Heart left ventricle (tissue), 16 donors: ENCODE results near the gene QPRT. TPM values are rescaled to one million over a fixed set of nuclear protein-coding genes. Genes with fewer than 3 reads are reported as not detected.
A peak's percentile ranks its signal among the peaks of the same experiment; 100 is the strongest.

Experiments
- ATAC-seq, 4 donors: fragments of 200-7000 bp; cut with Tn5 transposase; one replicate each; pipeline ENCODE4 v1.9.1; 2020 to 2022; ENCODE audit warnings: moderate library complexity in 4 of 4, mild to moderate bottlenecking in 3 of 4, moderate number of reproducible peaks in 1 of 4
- DNase-seq, 5 donors: peaks; one replicate each; pipeline ENCODE4 v3.0.0-alpha.2; 2020
- H3K27ac ChIP-seq, 12 donors: fragments of 200-600 bp; sonication (generic) in 4 of 12; one replicate each; pipeline versions ENCODE4 v1.5.0 to v1.8.0; 2016 to 2022; ENCODE audit warnings: mild to moderate bottlenecking in 2 of 12
- H3K27me3 ChIP-seq, 9 donors: fragments of 200-600 bp; sonication (generic) in 2 of 9; one replicate each; pipeline versions ENCODE4 v1.5.1 to v1.8.0; 2016 to 2022; ENCODE audit warnings: mild to moderate bottlenecking in 3 of 9
- H3K36me3 ChIP-seq, 9 donors: fragments of 200-600 bp; sonication (generic) in 2 of 9; one replicate each; pipeline versions ENCODE4 v1.5.0 to v1.8.0; 2018 to 2022; ENCODE audit warnings: mild to moderate bottlenecking in 2 of 9
- H3K4me1 ChIP-seq, 12 donors: fragments of 200-600 bp; sonication (generic) in 4 of 12; one replicate each; pipeline versions ENCODE4 v1.5.0 to v1.8.0; 2016 to 2022; ENCODE audit warnings: mild to moderate bottlenecking in 3 of 12
- H3K4me3 ChIP-seq, 12 donors: fragments of 200-600 bp; sonication (generic) in 4 of 12; one replicate each; pipeline versions ENCODE4 v1.5.0 to v1.8.0; 2017 to 2022; ENCODE audit warnings: mild to moderate bottlenecking in 9 of 12, moderate library complexity in 4 of 12
- H3K9me3 ChIP-seq, 12 donors: fragments of 200-600 bp; sonication (generic) in 4 of 12; one replicate each; pipeline versions ENCODE4 v1.5.0 to v1.8.0; 2016 to 2022; ENCODE audit warnings: mild to moderate bottlenecking in 1 of 12
- POLR2A ChIP-seq, 2 donors: fragments of 450-650 bp; IDR thresholded peaks; one replicate each; pipeline ENCODE4 v1.6.1; 2017; ENCODE audit warnings: antibody characterized with exemption in 2 of 2, mild to moderate bottlenecking in 2 of 2, moderate library complexity in 2 of 2
- WGBS, 4 donors: extraction: QIAGEN DNeasy Blood & Tissue Kit in 2 of 4; methylation state at CpG; one replicate each; pipeline versions ENCODE4 v1.1.5 to v1.1.7; 2013 to 2018; 5-methylcytosine and 5-hydroxymethylcytosine counted together
- intact Hi-C, 10 donors: fragments of 100-400 bp; cut with DNase I; formaldehyde crosslinking; loops; one replicate each; pipeline versions ENCODE4 v1.11.1 to v1.14.2; 2022
- polyA plus RNA-seq, 2 donors: library from polyadenylated mRNA; stranded (reverse); fragments of 200-250 nt; gene quantifications; one replicate each; pipeline ENCODE4 v1.2.3, GENCODE V29; 2013
- total RNA-seq, 9 donors: library from RNA; depleted of rRNA in 2 of 9; stranded (reverse); fragments of >200 nt in 2 of 9; fragmentation: NEBNext Ultra II Directional in 3 of 9; extraction: Animal tissue kit (Norgen Biotek cat#: 25700) in 3 of 9; gene quantifications; one replicate each; pipeline versions ENCODE4 v1.1.0 to v1.2.4, GENCODE V29; 2016 to 2023
- TF ChIP-seq, protein P1 (sequence below), 12 donors: fragments of 200-600 bp; sonication (generic) in 4 of 12; IDR thresholded peaks; one replicate each; pipeline versions ENCODE4 v1.5.0 to v1.8.0; 2018 to 2022; ENCODE audit warnings: antibody characterized with exemption in 12 of 12, mild to moderate bottlenecking in 5 of 12
- donor health status: ischemic (EF 13 %, LVEDD 7.1; RV severe dilation, severe dysfunction).
- donor health status: healthy with polysubstance abuse.
- donor health status: DM: no; HTN: yes; CAD: no.
- donor health status: DM: no; HTN: no; CAD: no.
- donor health status: ischemic (EF 25% LVEDD 6.9; RV normal size, moderate dysfunction).
- donor health status: ischemic (EF 25% LVEDD 5.7; RV mildly dilated, moderate dysfunction).
- donor health status: healthy.
- donor health status: DM: yes; HTN: yes; CAD: no.
- donor health status: ischemic (EF 35%, LVEDD 5.7; RV mildly dilated, moderate dysfunction).
- donor health status: nonischemic (EF 11% LVEDD 7.7; RV severe dilation, severe dysfunction).
- donor health status: DM: yes; HTN: yes; CAD: no.
- donor health status: PGD.
- donor health status: ischemic (EF 29% LVEDD 5.4; RV normal size, mild dysfunction).
- donor health status: nonischemic (EF 23%, LVEDD 6.1; RV moderate dilation, normal function).

Gene QPRT
- total and polyA plus RNA-seq, 11 donors = 3.6 to 36.5 (median 23.1) TPM

DNA sequence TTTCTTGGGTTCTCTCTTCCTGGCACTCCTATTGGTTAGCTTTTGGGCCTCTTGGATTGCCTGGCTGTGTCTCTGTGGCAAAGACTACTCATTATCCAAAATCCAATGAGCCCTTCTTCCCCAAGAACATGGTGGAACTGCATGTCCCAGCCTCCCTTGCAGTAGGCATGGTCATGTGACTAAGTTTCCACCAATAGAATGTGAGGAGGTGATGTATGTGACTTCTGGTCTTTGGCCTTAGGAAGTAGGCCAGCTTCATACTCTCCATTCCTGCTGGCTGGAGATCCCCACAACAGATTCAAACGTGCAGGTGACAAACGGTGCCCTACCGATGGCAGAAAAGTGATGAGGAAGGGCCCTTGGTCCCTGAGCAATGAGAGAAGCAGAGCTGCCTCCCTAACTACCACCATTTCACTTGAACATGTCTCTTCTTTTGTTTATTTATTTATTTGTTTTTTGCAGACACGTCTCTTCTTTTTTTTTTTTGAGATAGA lies 33.2 kb upstream of the QPRT start:
- TF ChIP-seq, protein P1, sequence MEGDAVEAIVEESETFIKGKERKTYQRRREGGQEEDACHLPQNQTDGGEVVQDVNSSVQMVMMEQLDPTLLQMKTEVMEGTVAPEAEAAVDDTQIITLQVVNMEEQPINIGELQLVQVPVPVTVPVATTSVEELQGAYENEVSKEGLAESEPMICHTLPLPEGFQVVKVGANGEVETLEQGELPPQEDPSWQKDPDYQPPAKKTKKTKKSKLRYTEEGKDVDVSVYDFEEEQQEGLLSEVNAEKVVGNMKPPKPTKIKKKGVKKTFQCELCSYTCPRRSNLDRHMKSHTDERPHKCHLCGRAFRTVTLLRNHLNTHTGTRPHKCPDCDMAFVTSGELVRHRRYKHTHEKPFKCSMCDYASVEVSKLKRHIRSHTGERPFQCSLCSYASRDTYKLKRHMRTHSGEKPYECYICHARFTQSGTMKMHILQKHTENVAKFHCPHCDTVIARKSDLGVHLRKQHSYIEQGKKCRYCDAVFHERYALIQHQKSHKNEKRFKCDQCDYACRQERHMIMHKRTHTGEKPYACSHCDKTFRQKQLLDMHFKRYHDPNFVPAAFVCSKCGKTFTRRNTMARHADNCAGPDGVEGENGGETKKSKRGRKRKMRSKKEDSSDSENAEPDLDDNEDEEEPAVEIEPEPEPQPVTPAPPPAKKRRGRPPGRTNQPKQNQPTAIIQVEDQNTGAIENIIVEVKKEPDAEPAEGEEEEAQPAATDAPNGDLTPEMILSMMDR (IDR thresholded peaks at IDR 0.05) = no peak
- no peak for TF ChIP-seq POLR2A (IDR thresholded peaks at IDR 0.05)
- no peaks in the 10 kb centered on the region for H3K9me3 ChIP-seq
- DNase-seq (no peak), ATAC-seq (peak in 1 of 4 donors; percentile 42)
- H3K4me3 ChIP-seq = no peak overlapping the region
- H3K27me3 ChIP-seq = no peaks in the 10 kb centered on the region
- H3K36me3 ChIP-seq = no peaks in the 10 kb centered on the region
- peak overlapping the region in 1 of 12 donors; percentile 75 for H3K27ac ChIP-seq
- 64 to 78% (median 73%) methylated on average over 4 of the region's 4 CpGs for whole genome bisulfite sequencing, 4 donors
- intact Hi-C loops = no loop called here
- H3K4me1 ChIP-seq = peaks cover 0 to 26% (median 0%) of the 10 kb centered on the region in 12 donors

DNA sequence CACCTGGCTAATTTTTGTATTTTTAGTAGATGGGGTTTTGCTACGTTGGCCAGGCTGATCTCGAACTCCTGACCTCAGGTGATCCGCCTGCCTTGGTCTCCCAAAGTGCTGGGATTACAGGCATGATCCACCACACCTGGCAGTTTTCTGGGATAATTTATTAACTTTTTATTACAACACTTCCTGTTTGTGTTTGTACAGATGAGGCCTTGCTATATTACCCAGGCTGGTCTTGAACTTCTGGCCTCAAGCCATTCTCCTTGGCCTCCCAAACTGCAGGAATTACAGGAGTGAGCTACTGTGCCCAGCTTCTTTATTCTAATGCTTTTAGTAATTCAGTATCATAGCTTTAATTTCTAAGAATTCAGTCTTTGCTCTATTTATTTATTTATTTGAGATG lies 32.0 kb upstream of the QPRT start:
- H3K4me1 ChIP-seq = peaks cover 0 to 26% (median 0%) of the 10 kb centered on the region in 12 donors
- no peaks in the 10 kb centered on the region for H3K36me3 ChIP-seq
- no peak for ATAC-seq
- TF ChIP-seq, protein P1 (IDR thresholded peaks at IDR 0.05) = no peak
- TF ChIP-seq POLR2A (IDR thresholded peaks at IDR 0.05) = no peak
- no peaks in the 10 kb centered on the region for H3K27me3 ChIP-seq
- intact Hi-C loops = no loop called here
- no peaks in the 10 kb centered on the region for H3K9me3 ChIP-seq
- no peak overlapping the region for H3K4me3 ChIP-seq
- 94 to 98% (median 95%) methylated on average over 3 of the region's 3 CpGs for WGBS, 4 donors
- no peak overlapping the region for H3K27ac ChIP-seq
- DNase-seq = no peak

DNA sequence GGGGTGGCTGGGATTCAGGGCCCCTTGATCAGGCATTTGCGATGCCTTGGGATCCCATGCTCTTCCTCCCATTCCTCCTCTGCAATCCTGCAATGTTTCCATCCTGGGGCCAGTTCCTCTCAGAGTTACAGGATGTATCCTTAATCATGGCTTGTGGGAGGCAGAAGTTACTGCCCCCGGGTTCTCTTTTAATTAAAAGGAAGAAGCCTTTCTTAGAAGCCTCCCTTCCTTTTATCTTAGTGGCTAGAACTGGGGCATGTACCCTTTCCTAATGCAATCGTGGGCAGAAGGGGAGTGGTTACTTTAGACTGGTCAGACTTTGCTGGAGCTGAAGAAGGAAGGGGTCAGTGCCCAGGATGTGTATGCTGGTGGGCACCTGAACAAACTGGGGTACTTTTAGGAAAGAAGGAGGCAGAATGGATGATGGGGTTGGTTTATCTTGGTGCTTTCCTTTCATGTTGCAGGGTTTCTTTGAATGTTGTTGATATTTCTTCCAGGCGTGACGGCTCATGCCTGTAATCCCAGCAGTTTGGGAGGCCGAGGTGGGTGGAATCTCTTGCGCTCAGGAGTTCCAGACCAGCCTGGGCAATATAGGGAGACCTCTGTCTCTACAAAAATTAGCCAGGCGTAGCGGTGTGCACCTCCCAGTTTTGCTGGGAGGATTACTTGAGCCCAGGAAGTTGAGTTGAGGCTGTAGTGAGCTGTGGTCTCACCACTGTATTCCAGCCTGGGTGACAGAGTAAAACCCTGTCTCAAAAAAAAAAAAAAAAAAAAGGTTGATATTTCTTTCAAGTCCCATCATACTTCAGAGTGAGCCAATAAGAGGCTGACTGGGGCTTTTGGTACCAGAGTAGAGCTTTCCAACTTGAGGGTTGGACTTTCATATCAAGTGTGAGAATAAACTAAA lies 29.1 kb upstream of the QPRT start:
- peaks cover 0 to 18% (median 0%) of the 10 kb centered on the region in 12 donors for H3K4me1 ChIP-seq
- WGBS, 4 donors = 69 to 74% (median 73%) methylated on average over 9 of the region's 9 CpGs
- no peak for ATAC-seq
- no peak for TF ChIP-seq POLR2A (IDR thresholded peaks at IDR 0.05)
- TF ChIP-seq, protein P1 (IDR thresholded peaks at IDR 0.05) = no peak
- no peak for DNase-seq
- H3K27ac ChIP-seq = no peak overlapping the region
- H3K4me3 ChIP-seq = no peak overlapping the region
- intact Hi-C loops = no loop called here
- no peaks in the 10 kb centered on the region for H3K36me3 ChIP-seq
- H3K9me3 ChIP-seq = no peaks in the 10 kb centered on the region
- no peaks in the 10 kb centered on the region for H3K27me3 ChIP-seq

DNA sequence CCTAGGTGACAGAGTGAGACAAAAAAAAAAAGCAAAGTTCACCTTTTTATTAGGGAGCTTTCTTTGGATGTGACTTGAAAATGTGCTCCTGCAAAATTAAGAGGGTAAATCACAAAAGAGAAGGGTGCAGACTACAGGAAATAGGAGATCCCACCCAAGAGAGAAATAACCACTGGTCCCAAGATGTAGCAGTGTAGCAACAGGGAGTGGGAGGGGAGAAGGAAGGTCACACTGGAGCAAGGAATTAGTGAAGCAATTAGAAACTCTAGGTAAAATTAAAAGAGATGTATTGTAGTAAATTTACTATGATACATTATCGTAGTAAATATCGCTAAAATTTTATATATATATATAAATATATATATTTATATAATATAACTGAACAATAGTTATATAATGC lies 28.2 kb upstream of the QPRT start:
- Histone ChIP-seq H3K4me1 (peaks cover 0 to 11% (median 0%) of the 10 kb centered on the region in 12 donors), H3K9me3 (no peaks in the 10 kb centered on the region), H3K4me3 (no peak overlapping the region), H3K36me3 (no peaks in the 10 kb centered on the region), H3K27ac (no peak overlapping the region), H3K27me3 (no peaks in the 10 kb centered on the region)
- 94 to 98% (median 95%) methylated on average over 2 of the region's 2 CpGs for WGBS, 4 donors
- TF ChIP-seq POLR2A (IDR thresholded peaks at IDR 0.05) = no peak
- intact Hi-C loops = no loop called here
- ATAC-seq (no peak), DNase-seq (no peak)
